HG03095 (cell line): Measurements from ENCODE around the gene RPS6KA2.
A peak's percentile ranks its signal among the peaks of the same experiment; 100 is the strongest.
"Not testable (repeated sequence)": the region's sequence is repeated elsewhere in the genome, so short reads cannot be mapped to it uniquely, and the experiment has no call there.

Source experiments
- ATAC-seq: cut with Tn5 transposase; IDR thresholded peaks from one replicate; pipeline ENCODE4 v1.9.1; 2021; ENCODE audit warnings: moderate library complexity; ENCODE audit not compliant: unreplicated experiment

RPS6KA2 gene

GRCh38 chr6:166636191-166636933 lies 9.3 kb upstream of the RPS6KA2 start:
- no peak for ATAC-seq

GRCh38 chr6:166635013-166635970 lies 8.2 kb upstream of the RPS6KA2 start:
- ATAC-seq: no peak

DNA sequence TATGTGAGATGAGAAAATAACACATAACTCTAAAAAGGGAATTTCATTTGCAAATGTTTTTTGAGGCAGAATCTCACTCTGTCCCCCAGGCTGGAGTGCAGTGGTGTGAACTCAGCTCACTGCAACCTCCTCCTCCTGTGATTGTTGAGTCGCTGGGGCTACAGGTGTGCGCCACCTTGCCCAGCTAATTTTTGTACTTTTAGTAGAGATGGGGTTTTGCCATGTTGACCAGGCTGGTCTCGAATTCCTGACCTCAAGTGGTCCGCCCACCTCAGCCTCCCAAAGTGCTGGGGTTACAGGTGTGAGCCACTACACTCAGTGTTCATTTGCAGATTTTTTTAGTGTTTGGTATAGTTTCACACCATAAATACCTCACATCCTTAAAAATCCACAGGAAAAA lies 7.5 kb upstream of the RPS6KA2 start:
- not testable (repeated sequence) for ATAC-seq

GRCh38 chr6:166633732-166634535 lies 6.9 kb upstream of the RPS6KA2 start:
- ATAC-seq: no peak

DNA sequence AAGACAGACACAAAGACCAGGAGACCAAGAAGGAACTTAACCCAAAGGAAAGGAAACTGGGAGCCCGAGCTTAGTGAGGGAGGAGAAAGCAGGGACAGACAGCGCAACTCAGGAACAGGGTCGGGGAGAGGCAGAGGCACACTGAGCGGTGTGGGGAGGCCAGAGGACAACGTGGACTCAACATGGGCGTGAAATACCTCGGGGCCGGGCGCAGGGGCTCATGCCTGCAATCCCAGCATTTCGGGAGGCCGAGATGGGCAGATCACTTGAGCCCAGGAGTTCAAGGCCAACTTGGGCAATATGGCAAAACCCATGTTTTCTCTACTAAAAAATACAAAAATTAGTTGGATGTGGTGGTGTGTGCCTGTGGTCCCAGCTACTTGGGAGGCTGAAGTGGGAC lies 5.7 kb upstream of the RPS6KA2 start:
- no peak for ATAC-seq

- no peak for ATAC-seq
These were observed 3.4 kb upstream of the RPS6KA2 start for GRCh38 chr6:166630462-166630861.

GRCh38 chr6:166629628-166630027 lies 2.6 kb upstream of the RPS6KA2 start:
- no peak for ATAC-seq

- ATAC-seq: peak; percentile 26
These were observed 1.1 kb upstream of the RPS6KA2 start for GRCh38 chr6:166627875-166628801.

DNA sequence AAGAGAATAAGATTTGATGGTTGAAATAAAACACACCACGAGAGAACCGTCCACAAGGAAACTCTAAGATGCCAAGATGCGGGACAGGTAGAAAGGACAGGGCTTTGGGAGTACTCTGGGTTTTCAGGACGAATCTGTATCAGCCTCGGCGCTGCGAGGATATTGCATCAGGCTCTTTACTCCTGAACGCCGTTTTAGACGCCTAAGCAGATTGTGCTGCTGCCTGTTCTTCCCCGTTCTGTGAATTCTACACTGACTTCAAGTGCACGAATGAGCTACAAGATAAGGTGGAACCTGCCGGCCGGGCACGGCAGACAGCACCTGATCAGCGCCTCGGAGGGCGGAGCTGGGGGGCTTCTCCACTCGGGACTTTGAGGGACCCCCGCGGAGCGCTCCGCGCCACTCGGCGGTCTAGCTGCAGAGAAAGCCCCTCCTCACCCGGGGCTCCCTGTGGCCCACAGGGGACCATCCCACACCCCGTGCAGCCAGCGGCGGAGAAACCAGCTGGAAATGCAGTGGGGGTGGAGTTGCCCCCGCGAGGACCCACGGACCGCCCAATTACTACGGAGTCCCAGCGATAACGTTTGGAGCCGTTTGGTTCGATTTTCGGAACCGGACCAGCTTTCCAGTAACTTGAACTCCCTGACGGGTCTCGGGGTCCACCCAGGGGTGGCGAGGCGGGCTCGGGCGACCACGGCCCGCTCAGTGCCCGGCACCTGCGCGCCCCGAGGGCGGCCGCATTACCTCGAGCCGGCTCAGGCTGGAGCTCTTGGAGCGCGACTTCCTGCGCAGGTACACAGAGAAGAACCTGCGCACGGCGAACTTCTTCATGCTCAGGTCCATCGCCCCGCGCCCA lies 646 bp downstream of the RPS6KA2 start:
- ATAC-seq: peak; percentile 2

GRCh38 chr6:166625356-166625755 lies 1.7 kb downstream of the RPS6KA2 start:
- ATAC-seq: no peak

DNA sequence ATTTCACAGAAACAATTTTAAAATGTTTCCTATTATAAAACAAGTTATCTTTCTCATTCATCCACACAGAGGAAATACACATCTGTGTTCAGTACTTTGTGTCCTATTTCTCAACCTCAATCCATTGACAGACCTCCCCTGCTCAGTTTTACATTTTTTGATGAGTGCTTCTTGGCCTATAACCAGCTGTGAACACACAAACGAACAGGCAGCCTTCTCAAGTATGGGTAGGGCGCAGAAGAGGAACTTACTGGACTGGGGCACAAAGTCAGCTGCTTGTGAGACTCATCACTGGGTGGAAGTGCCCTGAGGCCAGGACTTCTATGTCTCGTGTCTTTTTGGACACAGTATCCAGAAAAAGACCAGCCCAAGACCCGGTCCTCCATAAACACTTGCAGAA lies 2.8 kb downstream of the RPS6KA2 start:
- ATAC-seq: no peak

DNA sequence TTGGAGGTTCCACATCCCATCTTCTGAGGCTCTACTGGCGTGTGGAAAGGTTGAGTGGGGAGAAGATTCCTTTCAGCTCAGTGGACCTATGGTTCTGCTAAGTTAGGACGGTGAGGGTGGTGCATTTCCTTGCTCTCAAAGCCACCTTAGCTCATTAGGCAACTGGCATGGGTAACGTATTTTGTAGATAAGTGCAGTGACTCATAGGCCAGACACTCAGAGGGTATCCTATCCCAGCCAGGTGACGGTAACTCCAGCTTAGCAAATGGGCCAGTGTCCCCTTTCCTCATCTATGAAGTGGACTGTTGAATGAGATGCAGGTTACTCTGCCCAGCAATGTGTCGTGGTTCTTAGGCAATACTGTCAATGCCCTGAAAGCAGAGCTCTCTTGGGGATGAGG lies 3.7 kb downstream of the RPS6KA2 start:
- ATAC-seq: no peak

DNA sequence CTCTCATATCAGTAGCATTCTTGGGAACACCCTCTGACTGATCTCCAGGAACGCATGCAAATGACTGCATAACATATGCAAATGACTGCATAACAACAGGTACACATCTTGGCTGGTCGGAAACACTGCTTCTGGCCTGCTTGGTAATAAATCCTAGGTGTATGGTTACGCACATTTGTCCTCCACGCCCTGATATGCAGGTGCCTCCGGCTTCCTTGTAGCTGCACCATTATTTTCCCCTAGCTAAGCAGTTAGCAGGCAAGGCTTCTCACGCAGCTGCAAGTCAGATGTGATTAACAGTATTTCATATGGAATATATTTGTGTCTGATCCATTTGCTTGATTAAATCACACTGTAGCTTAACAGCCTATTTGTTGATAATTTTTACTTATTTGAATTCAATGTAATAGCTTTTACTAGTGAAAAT lies 5.9 kb downstream of the RPS6KA2 start:
- ATAC-seq: no peak

DNA sequence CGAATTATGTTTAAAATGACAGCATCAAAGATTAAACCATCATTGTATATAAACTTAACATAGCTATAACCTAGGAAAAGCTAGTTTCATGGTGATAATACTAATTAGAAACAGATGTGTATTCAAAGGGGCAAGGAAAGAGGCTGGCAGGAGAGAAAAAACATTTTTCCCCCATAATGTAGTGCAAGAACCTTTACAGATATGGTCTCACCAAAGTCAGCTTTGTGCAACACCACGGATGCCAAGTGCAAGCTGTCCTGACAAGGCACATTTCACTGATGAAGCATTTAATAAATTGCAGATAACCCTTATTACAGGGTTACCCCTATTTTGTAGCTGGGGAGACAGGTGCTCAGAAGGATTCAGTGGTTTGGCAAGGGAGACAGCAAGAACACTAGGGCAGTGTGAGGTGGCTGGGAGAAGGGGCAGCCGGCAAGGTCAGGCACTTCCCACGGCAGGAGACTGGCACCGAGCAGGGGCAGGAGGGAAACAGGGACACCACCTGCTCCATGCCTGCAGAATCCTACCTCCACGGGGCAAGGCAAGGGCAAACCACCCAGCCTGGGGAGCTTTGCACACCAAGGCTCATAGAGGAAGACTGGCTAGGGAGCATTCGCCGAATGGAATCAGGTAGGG lies 6.5 kb downstream of the RPS6KA2 start:
- no peak for ATAC-seq

DNA sequence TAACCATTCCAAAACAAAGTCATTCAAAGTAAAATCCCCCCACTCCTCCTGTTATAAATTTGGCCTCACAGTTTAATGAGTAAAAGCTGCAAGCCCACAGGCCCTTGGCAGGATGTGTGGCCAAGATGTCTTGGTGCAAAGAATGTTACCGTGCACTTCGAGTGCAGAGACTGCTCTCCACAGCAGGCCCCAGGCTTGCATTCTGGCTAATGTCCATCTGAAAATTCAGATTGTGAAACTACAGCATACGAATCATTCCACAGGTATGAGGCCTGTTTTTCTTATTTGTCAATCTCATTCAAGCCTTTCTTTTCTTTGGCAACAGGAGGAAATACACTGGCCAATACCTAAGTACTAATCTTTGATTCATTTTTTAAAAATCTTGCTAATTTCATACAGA lies 7.1 kb downstream of the RPS6KA2 start:
- ATAC-seq: no peak

DNA sequence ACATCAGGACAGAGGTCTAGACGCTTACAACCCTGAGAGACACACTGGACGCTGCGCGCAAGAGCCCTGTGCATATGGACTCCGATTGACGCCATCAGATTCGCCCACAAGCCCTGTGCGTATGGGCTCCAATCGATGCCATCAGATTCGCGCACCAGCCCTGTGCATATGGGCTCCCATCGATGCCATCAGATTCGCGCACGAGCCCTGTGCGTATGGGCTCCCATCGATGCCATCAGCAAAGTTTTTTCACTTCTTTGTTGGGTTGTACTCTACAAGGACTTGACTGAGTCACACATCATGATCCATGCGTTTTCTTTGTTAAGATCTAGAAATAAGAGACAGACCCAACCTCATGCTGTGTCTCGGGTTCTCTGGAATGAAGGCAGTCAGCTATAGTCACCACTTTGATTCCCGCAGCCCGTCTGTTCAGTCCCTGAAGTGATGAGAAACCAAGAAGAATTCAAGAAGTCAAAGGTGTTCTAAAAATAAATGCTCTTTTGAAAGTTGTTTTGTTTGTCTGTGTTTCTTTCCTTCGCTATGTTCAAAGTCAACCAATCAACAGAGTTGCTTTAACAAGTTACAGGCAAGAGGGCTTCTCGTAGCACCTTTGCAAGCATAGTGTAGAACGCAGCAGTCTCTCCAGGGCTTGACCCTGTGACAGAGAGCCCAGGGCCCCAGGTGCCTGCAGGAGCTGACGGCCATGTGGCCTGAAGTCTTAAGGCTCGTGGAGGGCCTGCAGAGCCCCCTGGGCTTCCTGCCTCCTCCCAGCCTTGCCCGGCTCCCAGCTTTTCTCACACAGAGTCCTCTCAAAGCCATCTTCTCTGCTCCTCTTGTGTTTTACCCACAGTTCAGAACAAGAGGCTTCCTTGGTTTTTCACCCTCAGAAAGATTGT lies 7.9 kb downstream of the RPS6KA2 start:
- ATAC-seq: no peak

DNA sequence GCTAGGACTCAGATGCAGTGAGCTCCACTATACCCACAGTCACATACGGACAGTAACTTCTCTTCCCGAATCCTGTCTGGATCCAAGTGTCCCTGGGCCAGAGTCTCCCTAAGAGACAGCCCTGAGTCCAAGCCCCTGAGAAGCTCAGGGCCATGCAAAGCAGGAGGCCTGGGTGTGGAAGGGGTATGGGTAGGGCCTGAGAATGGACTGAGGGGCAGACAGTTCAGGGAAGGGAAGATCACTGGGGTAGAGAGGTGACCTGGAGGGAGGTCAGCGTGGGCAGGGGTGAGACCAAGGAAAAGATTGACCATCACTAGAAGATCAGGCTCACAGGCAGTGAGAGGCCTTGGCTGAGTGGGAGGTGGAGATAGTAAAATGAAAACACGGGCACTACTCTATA lies 8.8 kb downstream of the RPS6KA2 start:
- ATAC-seq: no peak

GRCh38 chr6:166617359-166617758 lies 9.7 kb downstream of the RPS6KA2 start:
- ATAC-seq: no peak
